Activated CD4-positive, alpha-beta T cell treated with anti-CD3 and anti-CD28 coated beads, Interleukin-2, amount 50 U/mL, for 1 hour (primary cell): ENCODE data around the gene NBPF3.
A peak's percentile ranks its signal among the peaks of the same experiment; 100 is the strongest.
"Not testable (repeated sequence)": the region's sequence is repeated elsewhere in the genome, so short reads cannot be mapped to it uniquely, and the experiment has no call there.

Experiments used
- DNase-seq: peaks from one replicate; pipeline ENCODE4 v3.0.0-alpha.2; 2020

NBPF3 gene

DNA sequence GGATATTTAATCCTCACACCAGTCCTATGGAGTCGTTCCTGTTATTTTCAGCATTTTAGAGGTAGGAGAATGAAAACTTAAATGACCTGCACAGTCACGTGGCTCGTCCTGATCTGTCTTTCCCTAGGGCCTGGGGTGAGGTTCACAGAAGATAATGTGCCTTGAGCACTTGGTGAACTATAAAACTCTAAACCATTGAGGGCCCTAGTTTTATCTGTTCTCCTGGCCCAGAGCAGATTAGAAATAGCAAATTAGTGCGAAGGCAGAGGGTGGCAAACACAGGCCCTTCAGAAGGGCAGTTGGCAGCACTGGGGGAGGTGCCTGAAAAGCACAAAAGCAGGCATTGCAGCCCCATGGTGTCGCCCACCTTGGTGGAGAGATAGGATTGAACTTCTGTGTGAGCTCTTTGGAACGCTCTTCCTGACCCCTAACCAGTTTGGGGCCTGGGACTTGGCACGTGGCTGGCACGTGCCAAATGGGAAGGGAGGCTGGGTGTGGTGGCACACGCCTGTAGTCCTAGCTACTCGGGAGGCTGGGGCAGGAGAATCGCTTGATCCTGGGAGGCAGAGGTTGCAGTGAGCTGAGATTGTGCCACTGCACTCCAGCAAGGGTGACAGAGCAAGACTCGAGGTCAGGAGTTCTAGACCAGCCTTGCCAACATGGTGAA, 1.2 kb upstream of the NBPF3 start:
- not testable (repeated sequence) for DNase-seq

- no peak for DNase-seq
Measured at GRCh38 chr1:21439345-21439720, 604 bp upstream of the NBPF3 start.

- peak; percentile 6 for DNase-seq
Measured at GRCh38 chr1:21440630-21441125, 741 bp downstream of the NBPF3 start.

GRCh38 chr1:21446647-21447046, 6.7 kb downstream of the NBPF3 start:
- DNase-seq: not testable (repeated sequence)

GRCh38 chr1:21447311-21447710, 7.4 kb downstream of the NBPF3 start:
- DNase-seq: no peak

DNA sequence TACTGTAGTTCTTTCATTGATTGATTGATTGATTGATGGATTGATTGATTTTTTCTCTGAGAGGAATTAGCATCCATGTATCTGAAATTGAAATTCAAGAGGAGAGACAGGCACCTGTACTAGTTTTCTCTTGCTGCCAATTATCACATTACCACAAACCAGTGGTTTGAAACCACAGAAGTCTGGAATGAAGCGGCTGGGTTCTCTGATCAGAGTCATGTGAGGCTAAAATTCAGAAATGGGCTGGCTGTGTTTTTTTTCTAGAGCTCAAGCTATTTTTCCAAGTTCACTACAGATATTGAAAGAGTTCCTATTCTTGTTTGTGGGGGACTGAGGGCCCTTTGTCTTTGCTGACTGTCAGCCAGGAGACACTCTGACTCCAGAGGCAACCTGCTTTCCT, 10.0 kb downstream of the NBPF3 start:
- no peak for DNase-seq

GRCh38 chr1:21451212-21451611, 11.3 kb downstream of the NBPF3 start:
- no peak for DNase-seq

- no peak for DNase-seq
Measured at GRCh38 chr1:21451981-21452411, 12.1 kb downstream of the NBPF3 start.

DNA sequence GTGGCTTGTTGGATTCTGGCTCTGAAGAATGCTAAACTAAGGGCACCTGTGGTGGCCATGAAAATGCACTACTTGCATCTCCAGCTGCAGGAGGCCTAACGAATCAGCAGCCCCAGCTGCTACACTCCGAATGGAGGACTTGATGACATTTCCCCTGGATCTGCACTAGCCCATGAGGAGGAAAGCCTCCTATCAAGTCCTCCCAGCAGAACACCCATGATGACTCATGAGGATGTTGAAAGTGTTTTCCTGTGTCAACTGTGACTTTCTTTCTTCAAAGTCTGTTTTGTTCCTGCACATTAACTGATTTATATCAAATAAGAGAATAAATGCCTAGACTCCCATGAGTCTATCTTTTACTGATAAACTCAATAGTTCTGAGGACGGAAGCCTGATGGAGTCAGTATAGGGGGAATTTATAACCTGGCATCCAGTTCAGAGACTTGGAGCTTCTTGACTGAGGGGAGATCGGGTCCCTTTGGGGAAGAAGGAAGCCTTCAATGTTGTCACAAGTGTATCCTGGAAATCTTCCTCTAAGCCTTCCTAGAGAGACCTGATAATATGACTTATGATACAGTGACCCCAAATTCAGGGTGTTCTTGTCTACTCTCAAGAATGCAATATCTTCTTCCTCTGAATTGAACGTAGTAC, 14.2 kb downstream of the NBPF3 start:
- not testable (repeated sequence) for DNase-seq

GRCh38 chr1:21454904-21455303, 15.0 kb downstream of the NBPF3 start:
- not testable (repeated sequence) for DNase-seq

DNA sequence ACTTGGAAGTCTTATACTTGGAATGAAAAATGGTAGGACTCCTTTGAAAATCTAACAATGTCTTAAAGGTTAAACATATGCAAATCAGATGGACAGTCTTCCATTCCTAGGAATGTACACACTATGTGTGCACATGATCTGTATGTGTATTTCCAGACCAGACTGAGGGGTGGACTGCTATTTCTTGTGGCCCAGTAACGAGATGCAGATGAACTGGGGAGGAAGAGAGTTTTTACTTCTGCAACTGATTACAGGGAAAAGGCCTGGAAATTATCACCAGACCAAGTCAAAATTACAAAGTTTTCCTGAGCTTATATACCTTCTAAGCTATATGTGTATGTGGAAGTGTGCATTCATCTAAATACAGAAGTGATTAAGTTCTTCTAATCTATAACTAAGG, 17.7 kb downstream of the NBPF3 start:
- no peak for DNase-seq

DNA sequence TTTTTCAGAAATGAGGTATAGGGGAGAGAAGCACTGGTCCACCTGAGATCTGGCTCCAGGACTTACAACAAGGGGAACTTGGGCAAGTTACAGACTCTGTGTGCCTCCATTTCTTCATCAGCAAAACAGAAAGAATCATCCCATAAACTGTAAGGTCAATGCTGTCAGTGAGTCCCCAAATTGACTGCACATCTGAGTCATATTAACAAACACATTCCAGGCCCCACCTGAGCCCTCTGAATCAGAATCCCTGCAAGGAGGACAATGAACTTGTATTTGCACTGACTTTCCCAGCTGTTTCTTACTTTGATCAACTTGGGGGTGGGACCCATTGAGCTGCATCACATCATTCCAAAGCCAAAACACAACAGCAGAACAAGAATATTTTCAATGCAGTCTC, 25.2 kb downstream of the NBPF3 start:
- not testable (repeated sequence) for DNase-seq

GRCh38 chr1:21467946-21468345, 28.0 kb downstream of the NBPF3 start:
- DNase-seq: not testable (repeated sequence)

GRCh38 chr1:21468599-21468998, 28.7 kb downstream of the NBPF3 start:
- peak; percentile 13 for DNase-seq

DNA sequence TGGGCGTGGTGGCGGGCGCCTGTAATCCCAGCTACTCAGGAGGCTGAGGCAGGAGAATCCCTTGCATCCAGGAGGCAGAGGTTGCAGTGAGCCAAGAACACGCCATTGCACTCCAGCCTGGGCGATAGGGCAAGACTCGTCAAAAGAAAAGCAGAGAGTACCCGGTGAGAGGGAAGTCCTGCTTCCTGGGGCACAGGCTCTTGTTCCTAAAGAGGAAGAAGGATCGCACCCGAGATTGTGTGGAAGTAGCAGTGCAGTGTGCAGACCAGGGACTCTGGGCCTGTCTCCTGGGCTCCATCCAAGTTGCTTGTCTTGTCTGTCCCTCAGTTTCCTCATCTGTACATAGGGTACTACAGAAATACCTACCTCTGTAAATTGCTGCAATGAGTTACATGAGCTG, 29.6 kb downstream of the NBPF3 start:
- no peak for DNase-seq

DNA sequence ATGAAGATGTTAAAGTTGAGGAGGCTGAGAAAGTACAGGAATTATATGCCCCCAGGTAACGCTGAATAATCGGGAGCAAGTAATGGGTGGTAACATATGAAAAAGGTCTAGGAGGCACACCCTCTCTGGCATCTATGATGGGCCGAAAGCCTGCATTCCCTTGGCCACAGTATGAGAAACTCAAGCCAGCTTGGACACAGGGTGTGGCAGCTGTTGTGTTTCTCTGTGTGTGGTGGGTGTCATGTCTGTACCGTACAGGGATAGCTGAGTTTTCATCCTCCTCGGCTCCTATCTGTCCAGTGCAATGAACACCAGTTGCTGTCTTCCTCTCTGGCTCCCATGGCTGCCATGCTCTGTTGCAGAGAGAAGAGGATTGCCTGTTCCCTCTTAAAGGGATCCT, 32.9 kb downstream of the NBPF3 start:
- no peak for DNase-seq

- DNase-seq: no peak
Measured at GRCh38 chr1:21478356-21478755, 38.4 kb downstream of the NBPF3 start.

GRCh38 chr1:21483881-21484280, 43.9 kb downstream of the NBPF3 start:
- DNase-seq: not testable (repeated sequence)

DNA sequence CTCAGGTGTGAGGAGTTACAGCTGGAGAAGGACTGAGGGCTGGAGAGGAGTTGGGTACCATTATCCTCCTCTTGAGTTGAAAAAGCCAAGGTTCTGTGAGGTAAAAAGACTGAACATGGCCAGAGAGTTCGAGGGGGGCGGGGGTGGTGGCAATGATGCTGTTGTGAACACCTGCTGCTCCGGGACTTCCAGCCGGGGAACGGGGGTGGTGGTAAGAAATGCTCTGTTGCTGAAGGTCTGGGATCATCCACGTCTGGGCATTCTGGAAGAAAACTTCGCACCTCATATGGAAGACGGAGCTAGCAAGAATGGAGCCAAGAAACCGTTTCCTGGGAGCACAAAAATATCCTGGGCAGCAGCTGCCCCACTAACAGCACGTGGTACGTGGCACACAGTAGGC, 49.2 kb downstream of the NBPF3 start:
- no peak for DNase-seq

GRCh38 chr1:21490774-21491487, 51.0 kb downstream of the NBPF3 start:
- no peak for DNase-seq

DNA sequence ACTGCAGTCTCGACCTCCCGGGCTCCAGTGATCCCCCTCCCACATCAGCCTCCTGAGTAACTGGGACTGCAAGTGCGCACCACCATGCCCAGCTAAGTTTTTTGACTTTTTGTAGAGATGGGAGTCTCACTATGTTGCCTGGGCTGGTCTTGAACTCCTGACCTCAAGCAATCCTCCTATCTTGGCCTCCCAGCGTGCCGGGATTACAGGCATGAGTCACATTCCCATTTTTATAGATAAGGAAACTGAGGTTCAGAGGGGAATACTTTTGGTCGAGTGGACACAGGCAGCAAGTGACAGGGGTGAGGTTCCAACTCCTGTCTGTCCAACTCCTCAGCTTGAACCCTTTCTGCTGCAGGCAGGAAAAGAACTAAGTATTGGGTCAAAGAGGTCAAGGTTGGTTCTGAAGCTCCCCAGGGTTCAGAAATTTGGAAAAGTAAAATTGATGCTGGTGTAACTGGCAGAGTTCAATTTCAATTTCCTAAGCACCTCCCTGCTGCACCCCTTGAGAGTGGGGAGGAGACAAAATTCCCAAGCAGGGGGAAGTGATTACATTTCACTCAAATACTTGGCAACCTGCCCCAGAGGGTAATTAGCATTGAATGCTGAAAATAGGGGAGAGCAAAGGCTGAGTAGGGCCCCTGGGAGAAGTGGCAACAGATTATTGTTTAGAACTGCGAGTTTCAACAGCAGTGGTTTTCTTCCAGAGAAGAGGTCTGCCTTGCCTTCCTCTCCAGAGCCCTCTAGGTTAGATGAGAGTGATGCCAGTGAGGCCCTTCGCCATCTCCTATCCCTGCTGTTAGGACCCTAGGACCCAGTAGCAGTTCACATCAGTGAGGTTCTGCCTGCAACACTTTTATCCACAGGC, 51.8 kb downstream of the NBPF3 start:
- DNase-seq: no peak

DNA sequence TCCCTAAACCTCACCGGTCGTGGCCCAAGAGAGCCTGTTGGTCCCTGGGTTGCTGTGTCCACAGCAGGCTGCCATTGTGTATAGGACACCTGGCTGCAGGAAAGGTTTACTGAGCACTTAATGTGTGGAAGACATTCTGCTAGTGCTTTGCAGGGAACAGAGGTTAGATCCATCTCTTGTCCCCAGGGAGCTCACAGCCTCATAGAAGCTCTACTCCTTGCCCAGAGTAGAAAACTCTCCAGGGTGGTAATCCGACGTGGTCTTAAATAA, 52.4 kb downstream of the NBPF3 start:
- DNase-seq: no peak

- DNase-seq: no peak
Measured at GRCh38 chr1:21494196-21494595, 54.3 kb downstream of the NBPF3 start.
